HL-60 (cell line): ENCODE measurements around the gene RBMXL2.

ENCODE experiments used
- GABPA ChIP-seq: IDR thresholded peaks from 2 replicates; pipeline ENCODE4 v1.6.1; 2012; ENCODE audit warnings: low read depth
- POLR2AphosphoS5 ChIP-seq: IDR thresholded peaks from 2 replicates; pipeline ENCODE4 v1.6.1; 2012; ENCODE audit warnings: low read depth
- SPI1 ChIP-seq: IDR thresholded peaks from 2 replicates; pipeline ENCODE4 v1.6.1; 2012; ENCODE audit warnings: low read depth, mild to moderate bottlenecking, borderline replicate concordance
- TF ChIP-seq, protein P1 (sequence below): IDR thresholded peaks from one replicate; pipeline ENCODE4 v1.5.1; 2011; ENCODE audit warnings: low read length, control low read depth, inconsistent platforms; ENCODE audit not compliant: insufficient read depth
- TF ChIP-seq, protein P2 (sequence below): IDR thresholded peaks from 2 replicates; pipeline ENCODE4 v1.6.1; 2012; ENCODE audit warnings: low read depth; ENCODE audit not compliant: insufficient replicate concordance

DNA sequence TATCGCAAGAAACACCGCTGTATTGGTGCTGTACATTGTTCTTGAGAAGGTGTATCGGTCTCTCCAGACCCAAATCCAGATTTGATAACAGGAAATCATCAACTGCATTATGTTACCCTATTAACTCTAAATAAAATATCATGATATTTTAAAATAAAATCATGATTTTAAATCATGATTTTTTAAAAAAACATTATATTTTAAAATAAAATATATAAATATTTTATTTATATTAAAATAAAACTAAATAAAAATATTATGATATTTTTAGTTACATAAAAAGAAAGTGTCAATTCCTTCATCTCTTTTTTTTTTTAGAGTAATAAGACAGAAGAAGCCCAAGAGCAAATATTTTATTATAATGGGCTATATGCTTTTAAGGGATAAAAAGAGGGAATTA, 27.6 kb downstream of the RBMXL2 start:
- TF ChIP-seq, protein P1, sequence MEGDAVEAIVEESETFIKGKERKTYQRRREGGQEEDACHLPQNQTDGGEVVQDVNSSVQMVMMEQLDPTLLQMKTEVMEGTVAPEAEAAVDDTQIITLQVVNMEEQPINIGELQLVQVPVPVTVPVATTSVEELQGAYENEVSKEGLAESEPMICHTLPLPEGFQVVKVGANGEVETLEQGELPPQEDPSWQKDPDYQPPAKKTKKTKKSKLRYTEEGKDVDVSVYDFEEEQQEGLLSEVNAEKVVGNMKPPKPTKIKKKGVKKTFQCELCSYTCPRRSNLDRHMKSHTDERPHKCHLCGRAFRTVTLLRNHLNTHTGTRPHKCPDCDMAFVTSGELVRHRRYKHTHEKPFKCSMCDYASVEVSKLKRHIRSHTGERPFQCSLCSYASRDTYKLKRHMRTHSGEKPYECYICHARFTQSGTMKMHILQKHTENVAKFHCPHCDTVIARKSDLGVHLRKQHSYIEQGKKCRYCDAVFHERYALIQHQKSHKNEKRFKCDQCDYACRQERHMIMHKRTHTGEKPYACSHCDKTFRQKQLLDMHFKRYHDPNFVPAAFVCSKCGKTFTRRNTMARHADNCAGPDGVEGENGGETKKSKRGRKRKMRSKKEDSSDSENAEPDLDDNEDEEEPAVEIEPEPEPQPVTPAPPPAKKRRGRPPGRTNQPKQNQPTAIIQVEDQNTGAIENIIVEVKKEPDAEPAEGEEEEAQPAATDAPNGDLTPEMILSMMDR = no peak
- TF ChIP-seq POLR2AphosphoS5 (no peak), GABPA (no peak), SPI1 (no peak)
- TF ChIP-seq, protein P2, sequence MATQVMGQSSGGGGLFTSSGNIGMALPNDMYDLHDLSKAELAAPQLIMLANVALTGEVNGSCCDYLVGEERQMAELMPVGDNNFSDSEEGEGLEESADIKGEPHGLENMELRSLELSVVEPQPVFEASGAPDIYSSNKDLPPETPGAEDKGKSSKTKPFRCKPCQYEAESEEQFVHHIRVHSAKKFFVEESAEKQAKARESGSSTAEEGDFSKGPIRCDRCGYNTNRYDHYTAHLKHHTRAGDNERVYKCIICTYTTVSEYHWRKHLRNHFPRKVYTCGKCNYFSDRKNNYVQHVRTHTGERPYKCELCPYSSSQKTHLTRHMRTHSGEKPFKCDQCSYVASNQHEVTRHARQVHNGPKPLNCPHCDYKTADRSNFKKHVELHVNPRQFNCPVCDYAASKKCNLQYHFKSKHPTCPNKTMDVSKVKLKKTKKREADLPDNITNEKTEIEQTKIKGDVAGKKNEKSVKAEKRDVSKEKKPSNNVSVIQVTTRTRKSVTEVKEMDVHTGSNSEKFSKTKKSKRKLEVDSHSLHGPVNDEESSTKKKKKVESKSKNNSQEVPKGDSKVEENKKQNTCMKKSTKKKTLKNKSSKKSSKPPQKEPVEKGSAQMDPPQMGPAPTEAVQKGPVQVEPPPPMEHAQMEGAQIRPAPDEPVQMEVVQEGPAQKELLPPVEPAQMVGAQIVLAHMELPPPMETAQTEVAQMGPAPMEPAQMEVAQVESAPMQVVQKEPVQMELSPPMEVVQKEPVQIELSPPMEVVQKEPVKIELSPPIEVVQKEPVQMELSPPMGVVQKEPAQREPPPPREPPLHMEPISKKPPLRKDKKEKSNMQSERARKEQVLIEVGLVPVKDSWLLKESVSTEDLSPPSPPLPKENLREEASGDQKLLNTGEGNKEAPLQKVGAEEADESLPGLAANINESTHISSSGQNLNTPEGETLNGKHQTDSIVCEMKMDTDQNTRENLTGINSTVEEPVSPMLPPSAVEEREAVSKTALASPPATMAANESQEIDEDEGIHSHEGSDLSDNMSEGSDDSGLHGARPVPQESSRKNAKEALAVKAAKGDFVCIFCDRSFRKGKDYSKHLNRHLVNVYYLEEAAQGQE = no peak
